Measurements from ENCODE around the gene TBC1D9B. TPM values are rescaled to one million over a fixed set of nuclear protein-coding genes. Genes with fewer than 3 reads are reported as not detected.

The TBC1D9B gene
- total RNA-seq, 1 experiment from 2014 or later, result 70.9 TPM

GRCh38 chr5:179920175-179920574 lies 12.5 kb upstream of the TBC1D9B start:
- ATAC-seq, result no peak
- Mint-ChIP-seq H3K9me3 (no peaks in the 10 kb centered on the region), H3K36me3 (no peaks in the 10 kb centered on the region), H3K27ac (no peak overlapping the region), H3K4me3 (no peak overlapping the region), H3K4me1 (peaks cover 33% of the 10 kb centered on the region), H3K27me3 (ENCODE audit: low read depth) (no peaks in the 10 kb centered on the region; the same call in 1 of the 2 replicates)
- ChIA-PET CTCF (no interaction called here), POLR2A (no interaction called here)
- TF ChIP-seq ZMAT4 (CRISPR knock-in tag; IDR thresholded peaks at IDR 0.05) (no peak), GABPB1 (CRISPR knock-in tag; IDR thresholded peaks at IDR 0.05) (no peak), ZNF263 (CRISPR knock-in tag; IDR thresholded peaks at IDR 0.05; ENCODE audit: low read depth) (no peak), ATF6 (CRISPR knock-in tag; IDR thresholded peaks at IDR 0.05) (no peak), ARID4B (CRISPR knock-in tag; IDR thresholded peaks at IDR 0.05; ENCODE audit: borderline replicate concordance) (no peak), NR1H2 (CRISPR knock-in tag; IDR thresholded peaks at IDR 0.05) (no peak), AFF4 (CRISPR knock-in tag; IDR thresholded peaks at IDR 0.05; ENCODE audit: borderline replicate concordance) (no peak), FOXK1 (CRISPR knock-in tag; IDR thresholded peaks at IDR 0.05) (no peak), ZNF671 (CRISPR knock-in tag; IDR thresholded peaks at IDR 0.05) (no peak)
- no peak for DNase-seq (ENCODE audit: low spot score)

GRCh38 chr5:179919487-179920060 lies 11.9 kb upstream of the TBC1D9B start:
- Mint-ChIP-seq H3K27me3 (ENCODE audit: low read depth) (no peaks in the 10 kb centered on the region; the same call in 1 of the 2 replicates), H3K36me3 (no peaks in the 10 kb centered on the region), H3K9me3 (no peaks in the 10 kb centered on the region), H3K4me1 (peaks cover 27% of the 10 kb centered on the region), H3K27ac (no peak overlapping the region), H3K4me3 (no peak overlapping the region)
- CTCF ChIA-PET, result no interaction called here
- DNase-seq (ENCODE audit: low spot score), result no peak
- POLR2A ChIA-PET, result no interaction called here
- ATAC-seq, result no peak
- TF ChIP-seq NR3C1 (CRISPR knock-in tag; conservative IDR thresholded peaks at IDR 0.05; ENCODE audit: low read depth) (no peak), GTF2I (CRISPR knock-in tag; conservative IDR thresholded peaks at IDR 0.05) (no peak), AFF4 (CRISPR knock-in tag; IDR thresholded peaks at IDR 0.05; ENCODE audit: borderline replicate concordance) (no peak), HMGXB4 (CRISPR knock-in tag; IDR thresholded peaks at IDR 0.05) (no peak), E2F4 (CRISPR knock-in tag; IDR thresholded peaks at IDR 0.05; ENCODE audit: borderline replicate concordance, low read depth) (no peak), ATF2 (CRISPR knock-in tag; IDR thresholded peaks at IDR 0.05; ENCODE audit: borderline replicate concordance, low read depth) (no peak)
